ENCODE data around the gene LDB3. TPM values are rescaled to one million over a fixed set of nuclear protein-coding genes. Genes with fewer than 3 reads are reported as not detected.

The LDB3 gene
- total and polyA plus RNA-seq, 2 of the 4 experiments (the other 2 are of a cell fraction), result 0.36 to 2.6 TPM

- H4K91ac ChIP-seq (ENCODE audit: insufficient read depth, low read depth, low read length), result no peak overlapping the region
- H3K27ac ChIP-seq (ENCODE audit: insufficient read depth, low read length), result no peak overlapping the region
- intact Hi-C loops (cut with micrococcal nuclease) (no loop called here), in situ Hi-C loops (cut with MboI; ENCODE audit: low sequenced_read_pairs) (no loop called here), dilution Hi-C loops (cut with HindIII; ENCODE audit: low sequenced_read_pairs, unreplicated experiment) (no loop called here)
- no peak overlapping the region for H4K8ac ChIP-seq (ENCODE audit: low read depth in 2 of 2, low read length in 2 of 2)
- no peak overlapping the region for H2AK5ac ChIP-seq (ENCODE audit: low read depth, low read length)
- no peaks in the 10 kb centered on the region for H3K79me1 ChIP-seq (ENCODE audit: low read depth in 1 of 2, low read length in 2 of 2)
- H3K4me3 ChIP-seq (ENCODE audit: insufficient read depth, low read depth, low read length), result no peak overlapping the region
- H3K4me1 ChIP-seq (ENCODE audit: control insufficient read depth, insufficient read depth, low read length), result peaks cover 13% of the 10 kb centered on the region
- no peak overlapping the region for H2AK9ac ChIP-seq (replicated peaks; ENCODE audit: low read depth, low read length, poor library complexity)
- DNase-seq (no peak), ATAC-seq (ENCODE audit: low read depth) (no peak)
- no peak overlapping the region for H3K14ac ChIP-seq (replicated peaks; ENCODE audit: low read depth, low read length)
- peak overlapping the region; percentile 43 for H2AFZ ChIP-seq (replicated peaks; ENCODE audit: low read length, poor library complexity)
- 83% methylated on average over 2 of the region's 19 CpGs; no CpG with 5 or more reads in 1 of the 2 experiments for WGBS, 2 experiments (ENCODE audit: extremely low coverage in 2 of 2, insufficient read length in 1 of 2)
- H3K9ac ChIP-seq (ENCODE audit: low read depth, low read length), result no peak overlapping the region
- no peak overlapping the region for H3K4me2 ChIP-seq (ENCODE audit: low read depth, low read length)
- TF ChIP-seq USF2 (IDR thresholded peaks at IDR 0.05; ENCODE audit: low read depth, low read length) (no peak), CEBPB (IDR thresholded peaks at IDR 0.05; ENCODE audit: low read depth, low read length) (no peak)
- H3K9me1 ChIP-seq (ENCODE audit: insufficient read depth, low read length), result peaks cover 5% of the 10 kb centered on the region; the same call in 1 of the 2 replicates
- H2BK20ac ChIP-seq (ENCODE audit: low read depth, low read length), result no peak overlapping the region
- H2BK120ac ChIP-seq (ENCODE audit: low read depth, low read length), result no peak overlapping the region
- no peak overlapping the region for H3K18ac ChIP-seq (ENCODE audit: low read depth, low read length)
- H3K27me3 ChIP-seq (ENCODE audit: control insufficient read depth, insufficient read depth, low read length), result no peaks in the 10 kb centered on the region; the same call in 1 of the 2 replicates
- H3K23ac ChIP-seq (ENCODE audit: low read depth, low read length), result no peak overlapping the region
- H3K56ac ChIP-seq (ENCODE audit: extremely low read depth, insufficient read depth, low read length), result no peak overlapping the region
- H4K5ac ChIP-seq (ENCODE audit: low read depth, low read length), result no peak overlapping the region
- H3K36me3 ChIP-seq (ENCODE audit: control insufficient read depth, insufficient read depth, low read length), result no peaks in the 10 kb centered on the region
- no peak overlapping the region for H2BK5ac ChIP-seq (ENCODE audit: low read depth, low read length, poor library complexity, severe bottlenecking)
- no TSS peak for BruUV-seq (replicated peaks)
- no peaks in the 10 kb centered on the region for H3K9me3 ChIP-seq (ENCODE audit: control insufficient read depth, insufficient read depth, low read length)
- ChIA-PET POLR2A (ENCODE audit: unreplicated experiment) (no interaction called here), CTCF (no interaction called here)
- no peak overlapping the region for H2BK15ac ChIP-seq (ENCODE audit: low read depth, low read length)
- H4K20me1 ChIP-seq (ENCODE audit: insufficient read depth, low read length), result no peaks in the 10 kb centered on the region
- H3K4ac ChIP-seq (ENCODE audit: low read depth, low read length), result no peak overlapping the region
These were observed 5.9 kb upstream of the LDB3 start for GRCh38 chr10:86662186-86663045.

Data from IMR-90 (cell line).